T-helper 2 cell treated with Interferon-gamma antibody and Interleukin-4, amounts not matched to agents 5 μg/mL and 100 μg/mL, for 36 hours (primary cell): ENCODE data around the gene YES1.

Experiments used
- DNase-seq: peaks from one replicate; pipeline ENCODE4 v3.0.0; 2021; ENCODE audit warnings: low spot score
- H3K27ac Mint-ChIP-seq: one replicate; pipeline ENCODE4 v1.8.0; 2021; ENCODE audit warnings: mild to moderate bottlenecking, mixed read lengths
- H3K27me3 Mint-ChIP-seq: one replicate; pipeline ENCODE4 v1.8.0; 2021; ENCODE audit warnings: low read depth, mixed read lengths
- H3K36me3 Mint-ChIP-seq: one replicate; pipeline ENCODE4 v1.8.0; 2021; ENCODE audit warnings: low read depth, mixed read lengths
- H3K4me1 Mint-ChIP-seq: one replicate; pipeline ENCODE4 v1.8.0; 2021; ENCODE audit warnings: low read depth, mixed read lengths
- H3K4me3 Mint-ChIP-seq: one replicate; pipeline ENCODE4 v1.8.0; 2022; ENCODE audit warnings: mild to moderate bottlenecking, moderate library complexity, mixed read lengths
- H3K9me3 Mint-ChIP-seq: one replicate; pipeline ENCODE4 v1.8.0; 2021; ENCODE audit warnings: mixed read lengths

Gene YES1

GRCh38 chr18:673769-674168 is 138.3 kb downstream of the YES1 start:
- no peak overlapping the region for H3K27ac Mint-ChIP-seq
- peaks cover 71% of the 10 kb centered on the region for H3K36me3 Mint-ChIP-seq
- DNase-seq = no peak
- H3K27me3 Mint-ChIP-seq = no peaks in the 10 kb centered on the region
- peaks cover 11% of the 10 kb centered on the region for H3K4me1 Mint-ChIP-seq
- H3K9me3 Mint-ChIP-seq = no peaks in the 10 kb centered on the region
- no peak overlapping the region for H3K4me3 Mint-ChIP-seq

GRCh38 chr18:673317-673716 is 138.7 kb downstream of the YES1 start:
- H3K4me1 Mint-ChIP-seq = peaks cover 13% of the 10 kb centered on the region
- H3K27ac Mint-ChIP-seq = no peak overlapping the region
- no peaks in the 10 kb centered on the region for H3K27me3 Mint-ChIP-seq
- peaks cover 73% of the 10 kb centered on the region for H3K36me3 Mint-ChIP-seq
- H3K4me3 Mint-ChIP-seq = no peak overlapping the region
- H3K9me3 Mint-ChIP-seq = no peaks in the 10 kb centered on the region
- no peak for DNase-seq
